ENCODE data around the gene CPNE6.

DNA sequence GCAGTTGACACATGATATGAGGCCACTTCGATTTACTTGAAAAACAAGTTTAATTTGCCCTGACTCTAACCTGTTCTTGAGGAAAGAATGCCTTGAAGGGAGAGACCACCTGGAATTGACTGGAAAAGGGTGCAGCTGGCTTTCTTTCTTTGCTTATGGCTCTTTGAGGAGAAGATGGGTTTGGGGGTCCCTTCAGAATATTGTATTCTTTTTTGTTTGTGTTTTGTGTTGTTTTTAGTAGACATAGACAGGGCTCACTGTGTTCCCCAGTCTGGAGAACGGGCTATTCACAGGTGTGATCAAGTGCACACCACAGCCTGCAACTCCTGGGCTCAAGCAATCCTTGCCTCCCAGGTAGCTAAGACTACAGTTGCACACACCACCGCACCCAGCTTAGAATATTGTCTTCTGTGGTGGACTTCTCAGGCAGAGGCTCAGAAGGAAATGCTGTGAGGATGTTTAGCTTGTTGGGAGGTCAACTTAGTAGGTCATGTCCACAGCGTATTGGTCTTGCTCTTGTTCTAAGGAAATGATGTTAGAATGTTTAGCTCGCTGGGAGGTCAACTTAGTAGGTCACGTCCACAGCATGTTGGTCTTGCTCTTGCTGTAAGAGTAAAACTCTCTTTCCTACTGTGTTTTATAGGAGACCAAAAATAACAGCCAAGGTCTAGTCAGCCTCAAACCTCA, 44.9 kb downstream of the CPNE6 start:
- TF ChIP-seq POLR2A (IDR thresholded peaks at IDR 0.05; ENCODE audit: low read depth, low read length) (no peak), SPI1 (IDR thresholded peaks at IDR 0.05; ENCODE audit: low read depth, low read length) (no peak), POLR2AphosphoS5 (IDR thresholded peaks at IDR 0.05; ENCODE audit: low read depth, low read length) (no peak), TAF1 (IDR thresholded peaks at IDR 0.05; ENCODE audit: low read depth, low read length) (no peak)
